ENCODE measurements around the gene PARD3. TPM values are rescaled to one million over a fixed set of nuclear protein-coding genes. Genes with fewer than 3 reads are reported as not detected.

PARD3 gene
- total RNA-seq, 3 donors from 2014 or later, result 39.5 to 87.9 (median 47.0) TPM

GRCh38 chr10:34134602-34135001 lies 680.5 kb downstream of the PARD3 start:
- intact Hi-C loops (cut with DNase I, micrococcal nuclease), result no loop called here
- Histone ChIP-seq H3K36me3 (ENCODE audit: low read depth) (no peaks in the 10 kb centered on the region), H3K9me3 (no peaks in the 10 kb centered on the region), H3K4me1 (ENCODE audit: low read depth) (no peaks in the 10 kb centered on the region), H3K4me3 (no peak overlapping the region)
- DNase-seq (no peak), ATAC-seq (no peak)
- TF ChIP-seq CTCF (IDR thresholded peaks at IDR 0.05), result no peak

- Histone ChIP-seq H3K4me1 (ENCODE audit: low read depth) (no peaks in the 10 kb centered on the region), H3K36me3 (ENCODE audit: low read depth) (no peaks in the 10 kb centered on the region), H3K4me3 (no peak overlapping the region), H3K9me3 (no peaks in the 10 kb centered on the region)
- DNase-seq (no peak), ATAC-seq (no peak)
- no peak for TF ChIP-seq CTCF (IDR thresholded peaks at IDR 0.05)
- intact Hi-C loops (cut with DNase I, micrococcal nuclease), result no loop called here
These were observed 681.7 kb downstream of the PARD3 start for GRCh38 chr10:34133406-34133805.

- no peaks in the 10 kb centered on the region for H3K36me3 ChIP-seq (ENCODE audit: low read depth)
- no peaks in the 10 kb centered on the region for H3K4me1 ChIP-seq (ENCODE audit: low read depth)
- no peak for DNase-seq
- no peaks in the 10 kb centered on the region for H3K9me3 ChIP-seq
- TF ChIP-seq CTCF (IDR thresholded peaks at IDR 0.05), result no peak
- ATAC-seq, result no peak
- H3K4me3 ChIP-seq, result no peak overlapping the region
- intact Hi-C loops (cut with DNase I, micrococcal nuclease), result no loop called here
These were observed 683.9 kb downstream of the PARD3 start for GRCh38 chr10:34131152-34131551.

GRCh38 chr10:34127676-34128075 lies 687.4 kb downstream of the PARD3 start:
- intact Hi-C loops (cut with DNase I, micrococcal nuclease), result no loop called here
- DNase-seq, result no peak
- no peak overlapping the region for H3K4me3 ChIP-seq
- no peak for TF ChIP-seq CTCF (IDR thresholded peaks at IDR 0.05)
- H3K4me1 ChIP-seq (ENCODE audit: low read depth), result no peaks in the 10 kb centered on the region
- no peaks in the 10 kb centered on the region for H3K9me3 ChIP-seq
- ATAC-seq, result no peak
- H3K36me3 ChIP-seq (ENCODE audit: low read depth), result no peaks in the 10 kb centered on the region

DNA sequence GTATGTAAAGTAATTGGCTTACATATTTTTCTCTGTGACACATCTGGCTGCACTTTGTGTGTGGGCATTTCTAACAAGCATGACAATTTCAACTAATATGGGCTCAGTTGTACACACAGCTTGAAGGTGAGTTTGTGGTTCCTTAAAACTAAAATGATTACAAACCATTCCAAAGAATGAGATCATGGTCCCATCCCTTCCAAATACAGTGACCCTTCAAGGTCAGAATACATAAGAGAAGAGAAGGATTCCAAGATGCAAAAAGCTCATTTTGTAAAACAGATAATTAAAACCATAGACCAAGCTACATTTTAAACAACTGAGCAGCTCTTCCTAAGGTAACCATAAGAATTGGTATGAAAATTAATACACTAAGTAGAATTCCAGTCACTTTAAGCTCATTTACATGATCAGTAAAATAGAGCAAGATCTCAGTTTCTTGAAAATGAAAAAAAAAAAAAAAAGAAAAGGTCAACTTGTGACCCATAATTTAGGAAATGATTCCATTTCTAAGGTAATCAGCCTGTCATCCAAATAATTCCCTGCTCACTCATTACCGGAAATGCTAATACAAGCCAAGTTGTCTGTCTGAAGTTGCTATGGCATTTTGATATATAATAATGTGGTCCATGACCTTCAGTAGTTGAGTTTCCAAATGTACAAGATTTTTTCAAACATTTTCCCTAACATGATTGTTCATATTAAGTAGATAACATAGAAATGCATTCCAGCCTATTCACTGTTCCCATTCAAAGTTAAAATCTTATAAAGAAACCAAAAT lies 688.5 kb downstream of the PARD3 start:
- Histone ChIP-seq H3K4me1 (ENCODE audit: low read depth) (no peaks in the 10 kb centered on the region), H3K9me3 (no peaks in the 10 kb centered on the region), H3K36me3 (ENCODE audit: low read depth) (no peaks in the 10 kb centered on the region), H3K4me3 (no peak overlapping the region)
- DNase-seq, result no peak
- intact Hi-C loops (cut with DNase I, micrococcal nuclease), result no loop called here
- no peak for ATAC-seq
- TF ChIP-seq CTCF (IDR thresholded peaks at IDR 0.05), result no peak
